H54 (cell line): Measurements from ENCODE around the gene RIPOR3.
"Not testable (repeated sequence)": the region's sequence is repeated elsewhere in the genome, so short reads cannot be mapped to it uniquely, and the experiment has no call there.

Experiments used
- DNase-seq: peaks from one replicate; pipeline ENCODE4 v3.0.0; 2011; ENCODE audit warnings: low spot score, mixed read lengths; ENCODE audit not compliant: insufficient read length
- FAIRE-seq: peaks from 3 replicates; lab custom pipeline; 2011; peaks lifted over from hg19 to GRCh38; lab: Jason Lieb, UNC
- POLR2A ChIP-seq: IDR thresholded peaks from 2 replicates; pipeline ENCODE4 v1.6.1; 2011; ENCODE audit warnings: low read depth, mild to moderate bottlenecking, low read length

The RIPOR3 gene

DNA sequence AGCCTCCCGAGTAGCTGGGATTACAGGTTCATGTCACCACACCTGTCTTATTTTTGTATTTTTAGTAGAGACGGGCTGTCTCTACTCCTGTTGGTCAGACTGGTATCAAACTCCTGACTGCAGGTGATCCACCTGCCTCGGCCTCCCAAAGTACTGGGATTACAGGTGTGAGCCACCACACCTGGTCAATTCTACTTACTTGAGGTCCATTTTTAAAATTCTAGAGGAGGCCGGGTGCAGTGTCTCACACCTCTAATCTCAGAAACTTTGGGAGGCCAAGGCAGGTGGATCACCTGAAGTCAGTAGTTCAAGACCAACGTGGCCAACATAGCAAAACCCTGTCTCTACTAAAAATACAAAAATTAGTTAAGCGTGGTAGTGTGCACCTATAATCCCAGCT lies 7.8 kb downstream of the RIPOR3 start:
- TF ChIP-seq POLR2A: no peak
- FAIRE-seq: no peak
- no peak for DNase-seq

DNA sequence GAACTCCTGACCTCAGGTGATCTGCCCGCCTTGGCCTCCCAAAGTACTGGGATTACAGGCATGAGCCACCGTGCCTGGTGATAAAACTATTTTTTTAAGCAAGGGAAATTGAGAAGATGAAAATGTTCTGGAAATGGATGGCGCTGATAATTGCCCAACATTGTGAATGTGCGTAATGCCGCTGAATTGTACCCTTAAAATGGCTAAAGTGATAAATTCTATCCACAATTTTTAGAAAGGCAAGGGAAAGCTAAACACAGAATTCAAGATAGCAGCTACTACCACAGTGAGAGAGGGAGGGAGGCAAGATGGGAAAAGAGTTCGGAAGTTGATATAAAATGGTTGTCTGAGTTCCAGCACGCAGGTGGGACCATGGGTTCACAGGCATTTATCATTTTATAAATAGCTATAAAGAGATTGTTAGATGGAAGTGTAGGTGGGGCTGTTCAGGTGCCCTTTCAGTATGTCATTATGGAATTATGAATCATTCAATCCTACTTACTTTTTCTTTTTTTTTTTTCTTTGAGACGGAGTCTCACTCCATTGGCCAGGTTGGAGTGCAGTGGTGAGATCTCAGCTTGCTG lies 8.3 kb downstream of the RIPOR3 start:
- TF ChIP-seq POLR2A: no peak
- FAIRE-seq (no peak), DNase-seq (no peak)

DNA sequence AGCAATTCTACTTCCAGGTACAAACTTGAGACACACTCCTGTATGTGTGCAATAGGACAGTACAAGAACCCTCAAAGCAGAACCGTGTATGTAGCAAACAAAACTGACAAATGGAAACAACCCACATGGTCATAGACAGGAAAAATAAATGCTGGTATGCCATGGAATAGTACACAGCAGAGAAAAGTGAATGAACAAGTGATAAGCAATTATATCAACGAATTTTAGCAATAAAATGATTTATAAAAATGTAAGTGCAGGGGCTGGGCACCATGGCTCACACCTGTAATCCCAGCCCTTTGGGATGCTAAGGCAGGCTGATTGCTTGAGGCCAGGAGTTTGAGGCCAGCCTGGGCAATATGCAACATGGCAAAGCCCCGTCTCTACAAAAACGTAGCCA lies 9.3 kb downstream of the RIPOR3 start:
- DNase-seq (no peak), FAIRE-seq (no peak)
- TF ChIP-seq POLR2A: no peak

DNA sequence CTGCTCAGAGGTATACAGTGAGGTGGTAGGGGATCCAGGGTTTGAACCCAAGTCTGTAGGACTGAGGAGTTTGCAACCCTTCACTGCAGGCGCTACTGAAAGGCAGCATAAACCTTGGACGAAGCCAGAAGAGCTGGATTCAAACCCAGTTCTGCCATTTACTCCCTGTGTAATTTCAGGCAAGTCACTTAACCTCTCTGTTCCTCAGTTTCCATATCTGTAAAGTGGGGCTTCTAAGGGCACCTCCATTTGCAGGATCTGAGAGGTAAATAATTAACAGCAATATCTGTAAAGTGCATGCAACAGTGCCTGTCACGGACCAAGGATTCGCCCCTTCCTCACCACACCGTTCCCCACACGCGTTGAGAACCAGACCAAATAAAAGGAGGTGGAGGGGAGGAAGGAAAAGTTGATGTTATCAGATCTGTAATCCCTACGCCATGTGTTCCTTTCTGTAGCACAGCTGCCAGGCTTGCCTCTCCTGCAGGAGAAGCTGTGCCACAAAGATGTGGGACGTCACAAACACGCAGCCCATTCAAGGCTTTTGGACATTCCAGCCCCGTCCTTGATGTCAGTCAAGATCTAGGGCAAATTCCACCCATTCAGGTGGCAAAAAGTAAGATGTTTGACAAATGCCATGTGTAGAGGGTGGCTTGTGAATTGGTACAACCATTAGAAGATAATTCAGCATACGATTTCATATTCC lies 9.8 kb downstream of the RIPOR3 start:
- no peak for DNase-seq
- no peak for TF ChIP-seq POLR2A
- no peak for FAIRE-seq

DNA sequence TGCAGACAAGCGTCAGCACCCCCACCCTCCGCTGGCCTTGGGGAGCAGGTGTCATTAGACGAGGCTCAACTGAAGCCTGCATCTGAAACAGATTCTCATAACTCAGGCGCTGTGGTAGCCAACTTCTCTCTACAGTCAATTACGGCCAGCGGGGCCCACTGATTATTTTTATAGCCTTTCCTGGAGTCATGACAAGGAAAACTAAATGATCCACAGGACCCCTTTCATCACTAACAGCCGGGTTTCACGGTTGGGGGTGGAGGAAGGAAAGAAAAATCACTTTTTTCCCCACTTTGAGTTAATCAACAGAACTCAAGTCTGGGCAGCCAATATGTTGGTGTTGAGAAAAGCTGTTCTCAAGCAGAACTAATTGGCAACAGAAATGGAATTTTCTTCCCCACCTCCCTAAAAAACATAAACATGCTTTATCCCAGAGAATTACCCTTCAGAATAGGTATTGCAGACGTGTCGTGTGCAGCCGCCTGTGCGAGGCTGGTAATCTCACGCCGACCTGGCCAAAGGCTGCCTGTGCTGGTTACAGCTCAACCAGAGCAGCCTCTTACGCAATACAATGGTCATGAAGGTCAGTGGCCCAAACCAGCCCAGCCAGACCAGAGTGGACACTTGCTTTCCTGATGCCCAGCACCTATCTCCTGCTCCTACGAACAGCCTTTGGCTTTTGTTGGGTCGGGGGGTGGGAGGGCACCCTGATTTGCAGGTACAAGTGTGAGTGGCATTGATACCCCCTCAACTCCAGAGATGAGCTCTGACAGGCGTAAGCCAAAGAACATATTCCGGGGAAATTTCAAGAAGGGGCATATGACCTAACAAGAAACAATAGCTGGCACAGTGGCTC lies 11.0 kb downstream of the RIPOR3 start:
- DNase-seq (no peak), FAIRE-seq (no peak)
- no peak for TF ChIP-seq POLR2A

DNA sequence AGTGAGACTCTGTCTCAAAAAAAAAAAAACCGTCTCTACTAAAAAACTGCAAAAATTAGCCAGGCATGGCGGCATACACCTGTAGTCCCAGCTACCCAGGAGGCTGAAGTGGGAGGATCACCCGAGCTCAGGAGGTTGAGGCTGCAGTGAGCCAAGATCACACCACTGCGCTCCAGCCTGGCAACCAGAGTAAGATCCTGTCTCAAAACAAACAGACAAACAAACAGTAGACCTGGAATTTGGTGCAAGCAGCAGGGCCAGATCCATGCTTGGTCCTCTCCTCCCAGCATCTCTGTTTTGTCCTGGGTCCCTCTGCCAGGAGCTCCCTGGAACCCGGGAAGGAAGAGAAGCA lies 11.6 kb downstream of the RIPOR3 start:
- FAIRE-seq: no peak
- no peak for TF ChIP-seq POLR2A

DNA sequence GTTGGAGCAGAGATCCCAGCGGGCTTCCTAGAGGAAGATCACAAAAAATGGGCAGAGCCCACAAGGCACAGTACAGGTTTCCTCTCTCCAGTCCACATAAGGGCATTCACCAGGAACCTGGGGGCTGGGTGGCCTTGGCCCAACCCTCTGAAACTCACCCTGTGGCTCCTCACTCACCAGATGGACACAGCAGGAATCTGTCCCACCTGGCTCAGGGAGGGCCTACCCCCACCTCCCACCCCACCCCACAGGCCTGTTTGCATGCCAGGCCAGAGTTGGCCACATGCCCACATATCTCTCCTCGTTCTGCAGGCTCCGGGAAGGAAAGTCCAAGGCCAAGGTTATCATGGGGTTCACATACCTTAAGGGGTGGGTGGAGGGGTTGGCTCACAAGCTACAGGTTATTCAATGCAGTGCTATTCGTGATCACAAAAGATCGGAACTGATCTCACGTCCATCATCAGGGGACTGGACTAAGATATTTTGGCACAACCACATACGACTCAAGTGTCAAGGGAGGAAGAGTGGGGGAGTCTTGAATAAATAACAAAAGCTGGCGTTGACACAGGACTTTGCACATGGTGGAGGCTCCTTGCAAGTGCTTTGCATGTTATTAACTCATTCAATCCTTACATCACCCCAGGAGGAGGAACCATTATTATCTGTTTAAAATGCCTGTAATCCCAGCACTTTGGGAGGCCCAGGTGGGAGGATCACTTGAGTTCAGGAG lies 13.0 kb downstream of the RIPOR3 start:
- DNase-seq: no peak
- no peak for FAIRE-seq
- TF ChIP-seq POLR2A: no peak

More for the DNA sequence above, 11.6 kb downstream of the RIPOR3 start:
- no peak for DNase-seq

DNA sequence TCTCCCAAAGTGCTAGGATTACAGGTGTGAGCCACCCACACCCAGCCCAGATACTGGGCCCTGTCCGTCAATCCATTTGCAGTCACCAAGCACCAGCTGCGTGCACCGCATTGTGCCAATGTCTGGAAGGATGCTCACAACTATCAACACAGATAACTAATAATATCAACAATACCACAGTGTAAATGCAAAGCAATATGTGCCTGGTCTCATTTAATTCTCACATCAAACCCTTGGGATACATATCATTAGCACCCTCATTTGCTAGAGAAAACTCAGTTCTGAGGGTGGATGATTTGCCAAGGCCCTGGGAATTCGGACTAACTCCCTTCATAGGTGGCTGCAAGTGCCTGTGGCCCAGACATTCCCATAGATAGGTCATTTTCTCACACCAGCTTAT lies 14.5 kb downstream of the RIPOR3 start:
- no peak for DNase-seq
- no peak for FAIRE-seq
- no peak for TF ChIP-seq POLR2A

DNA sequence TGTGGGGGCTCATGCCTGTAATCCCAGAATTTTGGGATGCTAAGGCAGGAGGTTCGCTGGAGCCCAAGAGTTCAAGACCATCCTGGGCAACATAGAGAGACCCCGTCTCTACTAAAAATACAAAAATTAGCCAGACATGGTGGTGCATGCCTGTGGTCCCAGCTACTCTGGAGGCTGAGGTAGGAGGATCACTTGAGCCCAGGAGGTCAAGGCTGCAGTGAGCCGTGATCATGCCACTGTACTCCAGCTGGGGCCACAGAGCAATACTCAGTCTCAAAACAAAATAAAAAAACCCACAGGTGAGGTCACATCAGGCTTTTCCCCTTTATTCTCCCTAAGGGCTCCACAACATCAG lies 15.0 kb downstream of the RIPOR3 start:
- not testable (repeated sequence) for DNase-seq, FAIRE-seq

DNA sequence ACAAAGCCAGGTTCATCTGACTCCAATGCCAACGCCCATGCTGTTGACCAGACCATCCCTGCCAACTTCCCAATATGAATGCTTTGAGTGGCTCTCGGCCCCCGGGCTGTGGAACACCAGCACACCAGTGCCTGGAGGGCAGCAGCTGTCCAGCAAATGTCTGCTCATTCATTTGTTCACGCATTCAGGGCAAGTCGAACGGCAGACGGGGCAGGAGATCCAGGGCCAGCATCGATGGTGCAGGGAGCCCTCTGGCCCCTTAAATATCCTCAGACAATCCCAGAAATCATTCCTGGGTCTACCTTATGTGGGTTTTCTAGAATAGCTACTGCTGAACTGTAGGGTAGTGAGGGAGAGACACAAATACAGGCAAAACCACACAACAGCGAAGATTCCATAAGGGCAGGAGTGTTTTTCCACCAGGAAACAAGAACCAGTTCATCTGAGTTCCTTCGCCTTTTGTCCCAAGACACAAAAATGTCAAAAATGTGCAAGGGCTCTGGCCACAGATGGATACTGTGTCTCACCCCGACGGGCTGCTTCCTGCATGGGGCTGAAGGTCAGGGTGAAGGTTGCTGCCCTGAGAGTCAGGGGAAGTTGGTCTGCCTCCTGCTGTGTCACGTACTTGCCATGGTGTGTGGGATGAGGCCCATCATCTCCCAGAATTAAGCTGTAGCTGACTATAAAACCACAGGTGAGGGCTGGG lies 15.5 kb downstream of the RIPOR3 start:
- FAIRE-seq (no peak), DNase-seq (peak; percentile 59)
- TF ChIP-seq POLR2A: no peak

DNA sequence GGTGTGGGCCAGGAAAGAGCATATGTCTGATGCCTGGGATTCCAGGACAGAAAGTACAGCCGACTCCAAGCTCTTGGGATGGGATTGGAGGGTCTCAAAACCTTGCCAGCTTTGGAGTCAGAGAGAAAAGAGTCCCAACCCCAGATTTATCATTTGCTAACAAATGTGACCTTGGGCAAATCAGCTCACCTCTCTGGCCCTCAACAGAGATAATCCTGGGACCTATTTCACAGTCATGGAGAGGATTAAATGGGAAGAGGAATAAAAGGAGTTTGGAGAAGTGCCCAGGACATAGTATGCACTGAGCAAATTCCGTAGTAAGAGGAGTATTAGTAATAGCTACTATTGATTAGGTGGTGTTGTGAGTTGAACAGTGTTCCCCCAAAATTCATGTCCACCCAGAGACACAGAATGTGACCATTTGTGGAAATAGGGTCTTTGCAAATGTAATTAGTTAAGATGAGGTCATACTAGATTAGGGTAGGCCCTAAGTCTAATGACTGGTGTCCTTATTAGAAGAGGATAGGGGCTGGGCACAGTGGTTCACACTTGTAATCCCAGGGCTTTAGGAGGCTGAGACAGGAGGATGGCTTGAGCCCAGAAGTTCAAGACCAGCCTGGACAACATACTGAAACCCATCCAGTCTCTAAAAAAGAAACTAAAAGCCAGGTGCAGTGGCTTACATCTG lies 17.1 kb downstream of the RIPOR3 start:
- DNase-seq (no peak), FAIRE-seq (no peak)
- TF ChIP-seq POLR2A: no peak

DNA sequence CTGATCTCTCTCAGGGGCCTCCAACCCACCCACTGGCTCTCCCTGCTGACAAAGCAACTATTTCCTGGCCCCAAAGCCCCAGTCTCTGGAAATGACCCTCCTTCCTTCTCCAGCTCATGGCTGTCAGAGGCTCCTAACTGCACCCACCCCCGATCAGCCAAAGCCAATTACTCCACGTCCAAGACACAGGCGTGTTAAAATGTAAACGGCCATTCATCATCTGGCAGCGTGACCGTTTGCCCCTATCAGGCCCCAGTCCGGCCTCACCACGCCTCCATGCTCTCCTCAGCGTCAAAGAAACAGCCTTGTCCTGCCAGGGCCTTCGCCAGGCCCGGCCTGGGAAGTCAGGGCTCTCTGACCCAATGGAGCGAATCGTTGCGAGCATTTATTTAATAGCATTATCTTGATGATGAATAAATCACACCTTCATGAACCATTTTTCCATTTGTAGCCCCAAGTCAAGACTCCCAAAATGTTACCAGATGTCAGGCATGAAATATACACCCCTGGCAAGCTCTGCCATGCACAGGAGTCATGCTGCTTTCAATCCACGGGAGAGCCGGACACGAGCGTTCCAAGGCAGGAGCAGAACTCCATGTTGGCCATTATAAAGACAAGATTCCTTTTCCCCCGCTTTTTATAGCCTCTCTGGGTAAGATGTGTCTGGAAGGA lies 17.7 kb downstream of the RIPOR3 start:
- TF ChIP-seq POLR2A: no peak
- no peak for DNase-seq
- FAIRE-seq: no peak
